ENCODE data around the gene BCAS3.

BCAS3 gene

GRCh38 chr17:61053469-61053868 is 375.8 kb downstream of the BCAS3 start:
- Histone ChIP-seq H3K9ac (no peak overlapping the region), H3K4me1 (ENCODE audit: low read depth, poor library complexity, severe bottlenecking) (no peaks in the 10 kb centered on the region), H3K27ac (no peak overlapping the region), H2AFZ (ENCODE audit: low read depth) (no peak overlapping the region), H3K27me3 (ENCODE audit: insufficient read depth, low read depth) (no peaks in the 10 kb centered on the region), H3K4me3 (IDR thresholded peaks at IDR 0.05; ENCODE audit: insufficient read depth, low read depth, low read length) (no peak overlapping the region), H3K4me2 (no peak overlapping the region), H3K36me3 (ENCODE audit: insufficient read depth) (no peaks in the 10 kb centered on the region), H3K79me2 (ENCODE audit: insufficient read depth, low read depth) (no peaks in the 10 kb centered on the region), H4K20me1 (ENCODE audit: insufficient read depth) (no peaks in the 10 kb centered on the region)
- no peak for TF ChIP-seq CTCF (conservative IDR thresholded peaks at IDR 0.05; ENCODE audit: low read depth, low read length)

GRCh38 chr17:61054436-61054835 is 376.8 kb downstream of the BCAS3 start:
- Histone ChIP-seq H3K79me2 (ENCODE audit: insufficient read depth, low read depth) (no peaks in the 10 kb centered on the region), H4K20me1 (ENCODE audit: insufficient read depth) (no peaks in the 10 kb centered on the region), H3K9ac (no peak overlapping the region), H3K4me1 (ENCODE audit: low read depth, poor library complexity, severe bottlenecking) (no peaks in the 10 kb centered on the region), H3K36me3 (ENCODE audit: insufficient read depth) (no peaks in the 10 kb centered on the region), H2AFZ (ENCODE audit: low read depth) (no peak overlapping the region), H3K4me2 (no peak overlapping the region), H3K27ac (no peak overlapping the region), H3K27me3 (ENCODE audit: insufficient read depth, low read depth) (no peaks in the 10 kb centered on the region), H3K4me3 (IDR thresholded peaks at IDR 0.05; ENCODE audit: insufficient read depth, low read depth, low read length) (no peak overlapping the region)
- TF ChIP-seq CTCF (conservative IDR thresholded peaks at IDR 0.05; ENCODE audit: low read depth, low read length): no peak

GRCh38 chr17:61057257-61057656 is 379.6 kb downstream of the BCAS3 start:
- Histone ChIP-seq H3K4me1 (ENCODE audit: low read depth, poor library complexity, severe bottlenecking) (no peaks in the 10 kb centered on the region), H3K27ac (no peak overlapping the region), H2AFZ (ENCODE audit: low read depth) (no peak overlapping the region), H4K20me1 (ENCODE audit: insufficient read depth) (no peaks in the 10 kb centered on the region), H3K27me3 (ENCODE audit: insufficient read depth, low read depth) (no peaks in the 10 kb centered on the region), H3K4me3 (IDR thresholded peaks at IDR 0.05; ENCODE audit: insufficient read depth, low read depth, low read length) (no peak overlapping the region), H3K9ac (no peak overlapping the region), H3K4me2 (no peak overlapping the region), H3K36me3 (ENCODE audit: insufficient read depth) (no peaks in the 10 kb centered on the region), H3K79me2 (ENCODE audit: insufficient read depth, low read depth) (no peaks in the 10 kb centered on the region)
- TF ChIP-seq CTCF (conservative IDR thresholded peaks at IDR 0.05; ENCODE audit: low read depth, low read length): no peak

GRCh38 chr17:61058066-61058465 is 380.4 kb downstream of the BCAS3 start:
- H3K79me2 ChIP-seq (ENCODE audit: insufficient read depth, low read depth): no peaks in the 10 kb centered on the region
- H3K9ac ChIP-seq: no peak overlapping the region
- H4K20me1 ChIP-seq (ENCODE audit: insufficient read depth): no peaks in the 10 kb centered on the region
- no peaks in the 10 kb centered on the region for H3K4me1 ChIP-seq (ENCODE audit: low read depth, poor library complexity, severe bottlenecking)
- no peak overlapping the region for H2AFZ ChIP-seq (ENCODE audit: low read depth)
- H3K4me3 ChIP-seq (IDR thresholded peaks at IDR 0.05; ENCODE audit: insufficient read depth, low read depth, low read length): no peak overlapping the region
- H3K36me3 ChIP-seq (ENCODE audit: insufficient read depth): no peaks in the 10 kb centered on the region
- no peak overlapping the region for H3K4me2 ChIP-seq
- H3K27me3 ChIP-seq (ENCODE audit: insufficient read depth, low read depth): no peaks in the 10 kb centered on the region
- TF ChIP-seq CTCF (conservative IDR thresholded peaks at IDR 0.05; ENCODE audit: low read depth, low read length): no peak
- no peak overlapping the region for H3K27ac ChIP-seq

Data from KMS-11 (cell line).